GM19397 (cell line): ENCODE measurements around the gene CEP89.
"Not testable (repeated sequence)": the region's sequence is repeated elsewhere in the genome, so short reads cannot be mapped to it uniquely, and the experiment has no call there.

Experiments
- ATAC-seq: cut with Tn5 transposase; IDR thresholded peaks from one replicate; pipeline ENCODE4 v1.9.1; 2021; ENCODE audit warnings: mild to moderate bottlenecking, moderate library complexity; ENCODE audit not compliant: unreplicated experiment

Gene CEP89

DNA sequence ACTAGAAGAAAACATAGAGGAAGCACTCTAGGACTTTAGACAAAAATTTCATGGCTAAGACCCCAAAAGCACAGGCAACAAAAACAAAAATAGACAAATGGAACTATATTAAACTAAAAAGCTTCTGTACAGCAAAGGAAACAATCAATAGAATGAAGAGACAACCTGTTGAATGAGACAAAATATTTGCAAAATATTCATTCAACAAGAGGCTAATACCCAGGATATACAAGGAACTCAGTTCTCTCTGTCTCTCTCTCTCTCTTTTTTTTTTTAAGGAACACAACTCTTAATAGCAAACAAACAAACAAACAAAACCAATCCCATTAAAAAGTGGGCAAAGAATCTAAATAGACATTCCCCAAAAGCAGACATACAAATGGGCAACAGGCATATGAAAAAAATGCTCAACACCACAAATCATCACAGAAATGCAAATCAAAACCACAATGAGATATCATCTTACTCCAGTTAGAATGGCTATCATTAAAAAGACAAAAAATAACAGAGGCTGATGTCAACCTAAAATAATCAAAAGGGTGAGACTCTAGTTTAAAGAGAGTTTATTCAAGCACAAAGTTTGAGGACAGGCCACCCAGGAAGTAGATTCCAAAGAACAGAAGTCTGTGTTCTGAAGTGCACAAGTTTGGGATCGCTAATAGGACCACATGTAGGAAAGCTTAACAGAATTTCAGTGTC, 75.1 kb downstream of the CEP89 start:
- ATAC-seq, result no peak

DNA sequence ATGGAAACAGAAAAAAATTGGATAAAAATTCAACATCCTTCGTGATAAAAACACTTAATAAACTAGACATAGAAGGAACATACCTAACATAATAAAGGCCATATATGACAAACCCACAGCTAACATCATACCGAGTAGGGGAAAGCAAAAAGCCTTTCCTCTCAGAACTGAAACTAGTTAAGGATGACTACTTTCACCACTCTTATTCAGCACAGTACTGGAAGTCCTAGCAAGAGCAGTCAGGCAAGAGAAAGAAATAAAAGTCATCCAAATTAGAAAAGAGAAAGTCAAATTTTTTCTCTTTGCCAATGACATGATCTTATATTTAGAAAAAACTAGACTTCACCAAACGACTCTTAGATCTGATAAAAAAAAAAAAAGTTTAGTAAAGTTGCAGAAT, 76.4 kb downstream of the CEP89 start:
- ATAC-seq, result no peak

DNA sequence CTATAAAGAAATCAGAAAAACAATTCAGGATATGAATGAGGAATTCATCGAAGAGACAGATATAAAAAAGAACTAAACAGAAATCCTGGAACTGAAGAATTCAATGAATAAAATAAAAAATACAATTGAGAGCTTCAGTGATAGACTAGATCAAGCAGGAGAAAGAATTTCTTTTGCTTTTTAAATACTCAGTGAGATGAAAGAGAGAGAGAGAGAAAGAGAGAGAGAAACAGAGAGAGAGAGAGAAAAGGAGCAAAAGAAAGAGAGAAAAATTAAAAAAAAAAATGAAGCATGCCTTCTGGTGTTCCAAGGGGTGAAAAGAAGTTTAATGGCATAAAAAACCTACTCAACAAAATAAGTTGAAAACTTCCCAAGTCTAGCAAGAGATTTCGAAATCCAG, 80.1 kb downstream of the CEP89 start:
- ATAC-seq, result no peak

DNA sequence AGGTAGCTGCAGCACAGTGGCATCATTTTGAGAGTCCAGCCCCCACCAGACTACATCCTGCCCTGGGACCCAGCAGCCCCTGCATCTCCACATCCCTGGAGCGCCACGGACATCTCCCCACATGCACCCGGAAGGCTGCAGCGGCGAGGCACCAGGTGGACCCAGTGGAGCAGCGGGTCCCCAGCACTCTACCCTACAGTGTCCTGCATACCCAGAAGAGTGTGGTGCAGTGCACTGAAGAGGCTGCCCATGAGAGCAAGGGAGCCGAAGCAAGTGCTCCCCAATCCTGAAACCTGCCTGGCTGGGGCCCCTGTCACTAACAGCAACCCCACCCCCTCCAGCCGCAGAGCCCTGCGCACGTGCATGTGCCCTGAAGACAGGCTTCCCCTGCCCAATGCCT, 80.9 kb downstream of the CEP89 start:
- no peak for ATAC-seq

DNA sequence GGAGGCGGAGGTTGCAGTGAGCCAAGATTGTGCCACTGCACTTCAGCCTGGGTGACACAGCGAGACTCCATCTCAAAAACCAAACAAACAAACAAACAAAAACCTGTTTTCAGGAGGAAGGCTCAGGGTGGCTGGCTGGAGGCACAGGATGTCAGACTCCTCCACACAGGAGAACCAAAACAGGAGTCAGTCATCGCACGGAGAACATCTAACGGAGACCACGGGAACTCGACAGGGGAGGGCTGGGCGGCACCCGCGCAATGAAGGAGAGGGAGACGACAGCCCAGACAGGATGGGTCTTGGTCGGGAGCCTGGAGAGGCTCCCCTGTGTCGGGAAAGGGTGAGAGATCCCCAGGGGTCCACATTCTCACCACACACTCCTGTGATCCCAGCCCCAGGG, 81.4 kb downstream of the CEP89 start:
- no peak for ATAC-seq

DNA sequence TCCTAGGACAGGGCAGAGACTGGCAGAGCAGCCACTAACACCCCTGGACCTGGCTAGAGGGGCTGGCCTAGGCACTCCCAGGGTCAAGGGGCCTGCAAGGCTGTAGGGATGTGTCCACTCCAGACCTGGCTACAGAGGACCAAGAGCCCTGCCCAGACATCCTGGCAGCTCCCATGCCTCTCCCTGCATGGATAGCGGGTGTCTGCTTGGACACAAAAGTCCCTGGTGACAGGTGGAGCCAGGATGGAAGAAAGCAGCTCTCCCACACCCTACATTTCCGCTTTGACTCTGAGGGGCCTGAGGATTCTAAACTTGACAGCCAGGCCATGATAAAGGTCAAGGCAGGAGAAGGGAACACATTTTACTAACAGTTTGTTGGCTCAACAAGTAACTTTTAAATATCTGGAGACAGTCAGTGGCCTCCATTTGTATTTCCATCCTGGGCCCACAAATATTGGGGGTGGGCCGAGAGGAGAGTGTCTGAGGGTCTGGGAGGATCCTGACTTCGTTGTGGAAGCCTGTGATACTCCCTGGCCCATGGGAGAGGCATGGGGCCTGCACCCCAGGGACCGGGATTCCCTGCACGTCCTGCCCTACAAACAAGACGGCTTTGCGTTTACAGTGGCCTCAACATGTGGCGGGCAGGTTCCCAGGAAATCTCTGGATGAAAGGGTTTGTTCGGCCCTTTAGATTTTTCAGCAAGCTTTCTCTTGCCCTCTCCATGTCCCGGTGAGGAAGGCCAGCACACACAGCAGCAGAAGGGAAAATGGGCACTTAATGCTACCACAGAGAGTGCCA, 82.4 kb downstream of the CEP89 start:
- no peak for ATAC-seq

DNA sequence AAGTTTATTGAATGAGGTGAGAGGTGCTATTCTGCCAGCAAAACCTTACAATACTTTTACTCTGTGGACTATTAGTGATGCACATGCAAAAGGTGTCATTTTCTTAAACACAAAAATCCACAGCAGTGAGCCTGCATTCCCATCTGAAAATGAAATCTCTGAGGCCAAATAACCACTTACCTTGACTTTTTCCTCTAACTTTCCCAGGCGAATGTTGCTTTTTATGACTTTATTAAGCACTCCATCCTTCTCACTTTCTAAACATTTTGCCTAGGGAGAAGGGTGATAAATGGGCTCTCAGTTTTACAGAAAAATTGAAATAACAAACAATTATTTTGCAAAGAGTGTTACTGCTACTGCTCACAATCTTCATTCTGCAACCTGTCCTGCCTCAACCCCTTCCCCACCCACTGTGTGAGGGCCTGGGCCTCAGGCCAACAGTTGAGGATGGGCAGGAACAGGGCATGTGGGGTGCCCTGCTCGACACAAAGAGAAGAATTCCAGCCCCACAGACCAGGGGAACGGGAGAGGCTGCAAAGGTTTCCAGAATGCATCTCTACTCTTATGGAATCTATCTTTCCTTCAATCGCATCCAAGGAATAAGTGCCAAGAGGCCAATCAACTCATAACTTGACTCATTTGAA, 84.1 kb downstream of the CEP89 start:
- ATAC-seq, result no peak

DNA sequence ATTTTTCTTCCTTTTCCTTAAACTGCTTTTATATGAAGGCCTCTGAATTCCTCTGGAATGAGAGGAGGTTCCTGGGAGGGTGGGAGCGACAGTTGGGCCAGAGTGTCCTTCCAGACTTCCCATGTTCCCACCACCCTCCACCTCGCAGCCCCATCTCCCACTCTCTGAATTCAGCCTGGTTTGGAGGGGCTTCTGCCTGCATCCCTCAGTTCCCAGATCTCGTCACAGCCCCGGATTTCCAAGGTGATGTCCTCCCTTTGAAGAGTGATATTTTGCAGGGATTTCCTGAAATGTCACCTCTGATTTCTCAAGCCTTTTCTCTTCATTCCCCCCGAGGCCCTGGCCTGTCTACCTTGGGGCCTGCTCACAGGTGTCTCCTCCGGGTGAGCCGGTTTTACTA, 85.5 kb downstream of the CEP89 start:
- no peak for ATAC-seq

DNA sequence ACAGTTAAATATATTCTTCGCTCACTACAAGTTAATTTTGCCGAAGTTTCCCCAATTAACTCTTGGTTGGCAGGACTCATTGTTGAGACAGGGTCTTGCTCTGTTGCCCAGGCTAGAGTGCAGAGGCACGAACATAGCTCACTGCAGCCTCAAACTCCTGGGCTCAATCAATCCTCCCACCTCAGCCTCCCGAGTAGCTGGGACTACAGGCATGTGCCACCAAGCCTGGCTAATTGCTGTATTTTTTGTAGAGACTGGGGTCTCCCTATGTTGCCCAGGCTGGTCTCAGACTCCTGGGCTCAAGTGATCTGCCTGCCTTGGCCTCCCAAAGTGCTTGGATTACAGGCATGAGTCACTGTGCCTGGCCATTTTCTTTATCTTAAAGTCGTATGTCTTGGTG, 86.5 kb downstream of the CEP89 start:
- not testable (repeated sequence) for ATAC-seq

DNA sequence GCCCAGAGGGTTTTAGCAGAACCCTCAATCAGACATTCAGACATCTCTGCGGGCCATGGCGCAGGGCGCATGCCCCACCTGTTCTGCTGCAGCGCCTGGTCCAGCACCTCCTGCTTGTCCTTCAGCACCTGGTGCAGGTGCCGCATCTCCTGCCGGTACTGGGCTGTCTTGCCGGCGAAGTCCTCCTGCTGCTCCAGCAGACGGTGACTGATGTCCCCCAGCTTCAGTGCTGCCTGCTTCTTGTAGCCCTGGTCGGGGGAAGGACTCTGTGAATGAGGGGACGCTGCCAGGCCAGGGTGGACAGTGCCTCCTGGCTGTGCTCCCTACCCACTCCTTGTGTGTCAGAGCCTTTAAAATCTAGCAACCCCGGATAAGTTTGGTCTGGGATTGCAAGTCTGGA, 90.0 kb downstream of the CEP89 start:
- ATAC-seq, result no peak

DNA sequence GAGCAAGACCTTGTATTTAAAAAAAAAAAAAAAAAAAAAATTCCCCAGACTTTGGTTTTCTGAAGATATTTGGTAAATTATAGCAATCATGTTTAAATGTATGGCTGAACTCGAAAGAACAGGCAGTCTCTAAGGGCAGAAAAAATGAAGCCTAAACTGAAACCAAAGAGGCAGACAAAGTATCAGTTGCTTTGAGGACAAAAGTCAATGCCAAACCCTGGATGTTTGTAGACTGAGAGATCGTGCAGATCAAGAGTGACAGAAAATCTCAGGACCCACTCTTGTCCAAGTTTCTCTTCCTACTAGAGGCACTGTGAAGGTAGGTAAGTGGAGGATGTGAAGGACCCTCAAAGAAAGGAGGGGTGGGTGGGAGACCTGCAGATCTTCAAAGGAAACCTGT, 91.1 kb downstream of the CEP89 start:
- no peak for ATAC-seq

DNA sequence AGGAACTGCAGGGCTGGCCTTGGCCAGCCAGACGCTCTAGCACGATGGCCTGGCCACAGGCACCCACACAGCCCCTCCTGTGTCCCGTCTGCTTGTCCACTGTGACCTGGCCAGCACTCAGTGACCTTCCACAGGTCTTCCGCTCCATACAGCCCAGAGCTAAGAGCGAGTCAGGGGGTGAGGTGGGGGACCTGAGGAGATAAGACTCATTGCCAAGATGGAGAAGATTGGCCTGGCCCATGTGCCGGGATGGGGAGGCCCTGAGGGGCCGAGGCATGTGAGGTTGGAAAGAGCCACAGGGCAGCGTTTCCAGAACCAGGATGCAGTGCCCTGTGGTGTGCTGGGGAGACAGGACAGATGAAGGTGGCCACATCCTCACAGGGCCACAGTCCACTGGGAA, 92.0 kb downstream of the CEP89 start:
- ATAC-seq, result no peak

DNA sequence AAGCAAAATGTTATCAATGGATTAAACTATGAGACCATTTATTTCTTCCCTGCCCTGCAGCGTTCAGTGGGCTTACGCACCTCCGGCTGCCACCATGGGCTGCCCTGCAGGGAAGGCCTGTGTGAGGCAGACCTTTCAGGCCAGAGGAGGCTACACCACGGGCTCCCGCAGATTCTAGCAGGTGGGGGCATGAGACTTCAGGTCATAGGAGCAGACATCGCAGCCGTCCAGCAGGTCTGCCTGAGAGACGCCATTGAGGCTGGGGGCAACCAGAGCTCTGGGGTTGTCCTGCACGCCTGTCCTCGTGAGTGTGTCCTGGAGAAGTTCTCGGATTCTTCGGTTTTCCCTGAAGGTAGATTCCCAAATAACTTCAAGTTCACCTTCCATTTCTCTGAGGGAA, 92.8 kb downstream of the CEP89 start:
- ATAC-seq, result no peak

DNA sequence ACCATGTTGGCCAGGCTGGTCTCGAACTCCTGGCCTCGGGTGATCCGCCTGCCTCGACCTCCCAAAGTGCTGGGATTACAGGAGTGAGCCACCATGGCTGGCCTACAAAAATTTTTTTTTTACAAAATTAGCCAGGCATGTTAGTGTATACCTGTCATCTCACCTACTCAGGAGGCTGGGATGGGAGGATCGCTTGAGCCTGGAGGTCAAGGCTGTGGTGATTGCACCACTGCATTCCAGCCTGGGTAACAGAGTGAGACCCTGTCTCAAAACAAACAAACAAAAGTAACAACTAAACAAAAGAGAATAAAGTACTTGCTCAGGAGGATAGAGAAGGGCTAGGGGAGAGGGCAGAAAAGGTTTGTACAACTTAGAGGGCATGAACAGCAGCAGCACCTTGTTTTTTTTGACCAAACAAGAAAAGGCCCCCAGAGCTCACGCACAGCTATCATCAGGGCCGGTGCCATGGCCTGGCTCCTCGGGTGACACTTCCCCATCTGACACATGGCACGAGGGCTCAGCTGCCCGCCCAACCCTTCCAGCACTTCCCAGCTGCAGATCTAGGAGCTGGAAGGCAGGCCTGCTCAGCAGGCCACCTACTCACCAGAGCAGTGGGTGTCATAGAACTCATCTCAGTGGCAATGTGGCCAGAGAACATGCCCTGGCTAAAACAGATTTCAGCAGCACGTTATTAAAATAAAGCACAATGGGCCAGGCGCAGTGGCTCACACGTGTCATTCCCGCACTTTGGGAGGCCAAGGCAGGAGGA, 93.6 kb downstream of the CEP89 start:
- ATAC-seq, result no peak

DNA sequence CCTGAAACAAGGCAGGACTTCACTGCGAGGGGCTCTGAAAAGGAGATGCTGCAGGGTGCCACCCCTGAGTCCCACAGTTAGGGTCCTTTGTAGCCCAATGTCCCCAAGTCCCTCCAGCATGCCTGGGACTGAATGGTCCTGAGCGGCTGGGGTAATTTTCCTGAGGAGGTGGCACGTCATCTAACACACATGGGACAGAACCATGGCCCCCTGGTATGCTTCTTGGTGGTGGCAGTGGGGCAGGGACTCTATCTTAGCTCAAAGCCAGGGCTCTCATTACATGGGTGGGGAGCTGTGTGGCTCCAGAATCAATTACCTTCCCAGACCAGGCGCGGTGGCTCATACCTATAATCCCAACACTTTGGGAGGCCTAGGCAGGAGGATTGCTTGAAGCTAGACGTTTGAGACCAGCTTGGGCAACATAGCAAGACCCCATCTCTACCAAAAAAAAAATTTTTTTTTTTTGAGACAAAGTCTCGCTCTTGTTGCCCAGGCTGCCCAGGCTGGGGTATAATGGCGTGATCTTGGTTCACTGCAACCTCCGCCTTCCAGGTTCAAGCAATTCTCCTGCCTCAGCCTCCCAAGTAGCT, 94.3 kb downstream of the CEP89 start:
- ATAC-seq, result no peak

DNA sequence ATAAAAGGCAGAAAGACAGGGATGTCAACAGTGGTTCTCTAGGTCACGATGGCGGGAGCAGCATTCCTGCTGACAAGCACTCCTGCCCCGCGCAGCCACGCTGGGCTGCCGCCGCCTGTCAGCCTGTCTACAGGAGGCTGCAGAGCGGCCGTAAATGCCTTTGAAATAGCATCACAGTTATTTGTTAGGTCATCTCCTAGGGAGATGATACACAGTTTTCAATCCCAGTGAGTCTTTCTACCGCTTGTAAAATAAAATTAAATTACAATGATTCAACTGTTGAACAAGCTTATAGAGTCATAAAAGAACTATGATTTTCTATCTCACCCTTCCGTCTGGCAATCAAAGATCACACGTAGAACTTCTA, 94.9 kb downstream of the CEP89 start:
- no peak for ATAC-seq

DNA sequence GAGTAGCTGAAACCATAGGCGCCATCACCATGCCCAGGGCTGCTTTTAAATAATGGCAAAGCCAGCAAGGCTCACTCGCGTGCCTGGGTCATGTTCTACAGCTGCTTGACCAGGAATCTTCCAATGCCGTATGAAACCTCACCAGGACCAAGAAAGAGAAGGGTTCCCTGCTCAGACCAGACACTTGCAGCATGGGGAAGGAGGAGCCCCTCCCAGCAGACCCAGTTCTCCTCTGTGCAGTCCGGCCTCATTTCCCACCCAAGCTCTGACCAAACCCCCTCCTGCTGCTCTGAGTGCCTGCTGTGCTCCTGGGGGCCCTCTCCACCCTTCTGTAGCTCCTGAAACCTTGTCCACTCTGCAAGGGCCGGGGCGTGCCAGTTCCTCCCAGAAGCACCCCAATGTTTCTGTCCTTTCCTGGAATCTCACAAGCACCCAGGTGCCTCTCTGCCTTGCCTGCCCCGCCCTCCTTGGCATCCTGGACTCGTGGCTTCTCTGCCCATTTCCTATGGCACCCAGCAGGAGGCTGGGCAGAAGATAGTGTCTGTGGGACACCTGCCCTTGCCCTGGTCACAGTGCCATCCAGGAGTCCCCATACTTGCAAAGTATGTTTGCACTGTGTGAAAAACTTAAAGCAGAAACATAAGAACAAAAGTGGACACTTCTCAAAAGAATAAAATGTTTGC, 95.4 kb downstream of the CEP89 start:
- ATAC-seq, result no peak

DNA sequence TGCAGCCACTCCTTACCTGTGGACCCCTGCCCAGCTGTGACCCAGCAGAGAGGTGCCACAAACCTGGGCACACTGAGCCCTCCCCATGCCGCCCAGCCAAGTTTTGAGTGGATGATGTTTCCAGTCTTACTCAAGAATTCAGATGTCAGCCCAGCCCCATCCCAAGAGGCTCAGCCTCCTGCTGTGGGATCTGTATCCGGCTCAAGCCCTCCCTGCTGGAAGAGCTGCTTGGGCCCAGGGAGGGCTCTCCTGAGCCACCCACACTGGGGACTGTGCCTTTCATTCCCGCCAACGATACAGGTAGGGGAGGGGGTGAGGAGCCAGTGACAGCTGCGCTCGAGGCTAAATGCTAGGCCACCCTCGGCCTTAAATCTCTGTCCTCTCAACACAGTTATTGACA, 96.3 kb downstream of the CEP89 start:
- no peak for ATAC-seq

DNA sequence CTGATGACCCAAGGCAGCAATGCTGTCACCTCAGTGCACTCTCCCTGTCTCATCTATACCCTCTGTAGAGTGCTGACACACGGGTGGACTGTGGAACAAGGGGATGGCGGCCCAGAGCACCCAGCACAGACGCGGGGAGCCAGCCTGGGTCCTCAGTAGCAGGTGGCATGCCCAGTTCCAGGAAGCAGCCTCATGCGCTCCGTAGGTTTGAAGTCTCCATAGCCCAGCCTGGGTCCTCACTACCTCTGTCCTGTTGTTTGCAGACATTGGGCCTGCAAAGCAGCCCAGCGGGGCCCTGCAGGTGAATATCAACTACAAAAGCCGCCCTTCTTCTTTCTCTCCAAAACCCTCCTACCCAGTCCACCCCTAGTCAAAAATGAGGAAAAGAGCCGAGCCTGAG, 97.2 kb downstream of the CEP89 start:
- ATAC-seq, result no peak

DNA sequence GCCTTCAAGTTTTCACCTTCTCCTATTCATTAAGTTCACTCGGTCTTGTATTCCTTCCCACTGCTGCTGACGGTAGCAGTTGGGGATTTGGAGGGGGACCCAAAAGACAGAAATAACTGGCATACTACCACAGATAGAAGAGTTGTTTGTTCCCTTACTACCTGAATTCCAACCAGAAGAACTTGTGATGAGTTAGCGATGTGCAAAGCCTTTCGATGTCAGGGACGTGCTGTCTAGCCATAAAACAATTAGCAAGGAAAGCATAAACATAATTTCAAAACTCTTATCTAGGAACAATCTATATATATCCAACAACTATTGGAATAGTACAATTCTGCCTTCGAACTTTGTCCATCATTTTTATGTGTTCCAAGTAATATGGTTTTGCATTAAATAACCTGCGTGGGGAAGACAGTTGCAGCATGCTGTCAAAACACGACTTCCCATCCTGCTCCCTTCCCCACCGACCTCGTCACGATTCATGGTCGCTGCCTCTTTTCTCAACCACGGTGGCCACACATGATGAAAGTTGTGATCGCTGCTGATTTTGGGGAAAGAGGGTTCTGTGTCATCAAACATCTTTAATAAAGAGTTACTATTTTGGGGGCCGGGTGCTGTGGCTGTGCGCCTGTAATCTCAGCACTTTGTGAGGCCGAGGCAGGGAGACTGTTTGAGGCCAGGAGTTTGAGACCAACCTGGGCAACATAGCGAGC, 98.4 kb downstream of the CEP89 start:
- ATAC-seq, result no peak
